Breast epithelium (tissue), 4 donors: Measurements from ENCODE around the gene MSH5. TPM values are rescaled to one million over a fixed set of nuclear protein-coding genes. Genes with fewer than 3 reads are reported as not detected.
A peak's percentile ranks its signal among the peaks of the same experiment; 100 is the strongest.
"Not testable (repeated sequence)": the region's sequence is repeated elsewhere in the genome, so short reads cannot be mapped to it uniquely, and the experiment has no call there.

Experiments used
- DNase-seq, 2 donors: peaks; one replicate each; pipeline ENCODE4 v3.0.0-alpha.2; 2019; ENCODE audit warnings: low spot score in 2 of 2
- H3K27ac ChIP-seq, 2 donors: fragments of 200-600 bp; sonication (generic) in 1 of 2; one replicate each; pipeline ENCODE4 v1.5.1; 2016 to 2019; ENCODE audit warnings: mild to moderate bottlenecking in 1 of 2
- H3K27me3 ChIP-seq, 2 donors: fragments of 200-600 bp; sonication (generic) in 1 of 2; one replicate each; pipeline versions ENCODE4 v1.5.1 to v1.6.0; 2017 to 2019; ENCODE audit warnings: control low read depth in 1 of 2, mild to moderate bottlenecking in 1 of 2
- H3K36me3 ChIP-seq: fragments of 200-600 bp; one replicate; pipeline ENCODE4 v1.5.1; 2019
- H3K4me1 ChIP-seq, 2 donors: fragments of 200-600 bp; sonication (generic); one replicate each; pipeline ENCODE4 v1.5.1; 2016 to 2019; ENCODE audit warnings: control low read depth in 1 of 2
- H3K4me3 ChIP-seq, 3 donors: fragments of 200-600 bp; sonication (generic); 1 replicate in 2 of 3; 2 replicates in 1 of 3; pipeline ENCODE4 v1.5.1; 2016 to 2019; ENCODE audit warnings: mild to moderate bottlenecking in 3 of 3, moderate library complexity in 2 of 3
- H3K9me3 ChIP-seq, 2 donors: fragments of 200-600 bp; sonication (generic) in 1 of 2; one replicate each; pipeline ENCODE4 v1.5.1; 2016 to 2019; ENCODE audit warnings: control low read depth in 1 of 2
- POLR2A ChIP-seq: fragments of 450-650 bp; IDR thresholded peaks from one replicate; pipeline ENCODE4 v1.6.1; 2016; ENCODE audit warnings: antibody characterized with exemption, mild to moderate bottlenecking, moderate library complexity
- POLR2AphosphoS5 ChIP-seq, 3 donors: sonication (generic); formaldehyde crosslinking; IDR thresholded peaks; one replicate each; pipeline ENCODE4 v1.6.1; 2017; ENCODE audit warnings: antibody characterized with exemption in 3 of 3
- intact Hi-C: fragments of 100-400 bp; cut with DNase I; formaldehyde crosslinking; loops from one replicate; pipeline ENCODE4 v1.15.1; 2023; ENCODE audit warnings: low total_unique reads
- total RNA-seq, 3 donors: library from RNA; depleted of rRNA; stranded (reverse); fragments of >200 nt; gene quantifications; one replicate each; pipeline ENCODE4 v1.1.0, GENCODE V29; 2016
- TF ChIP-seq, protein P1 (sequence below), 3 donors: fragments of 450-650 bp; IDR thresholded peaks; one replicate each; pipeline ENCODE4 v1.5.1; 2016 to 2017; ENCODE audit warnings: antibody characterized with exemption in 3 of 3, mild to moderate bottlenecking in 3 of 3, moderate library complexity in 3 of 3

MSH5 gene
- total RNA-seq, 3 donors from 2014 or later: 7.9 to 13.4 (median 8.0) TPM

DNA sequence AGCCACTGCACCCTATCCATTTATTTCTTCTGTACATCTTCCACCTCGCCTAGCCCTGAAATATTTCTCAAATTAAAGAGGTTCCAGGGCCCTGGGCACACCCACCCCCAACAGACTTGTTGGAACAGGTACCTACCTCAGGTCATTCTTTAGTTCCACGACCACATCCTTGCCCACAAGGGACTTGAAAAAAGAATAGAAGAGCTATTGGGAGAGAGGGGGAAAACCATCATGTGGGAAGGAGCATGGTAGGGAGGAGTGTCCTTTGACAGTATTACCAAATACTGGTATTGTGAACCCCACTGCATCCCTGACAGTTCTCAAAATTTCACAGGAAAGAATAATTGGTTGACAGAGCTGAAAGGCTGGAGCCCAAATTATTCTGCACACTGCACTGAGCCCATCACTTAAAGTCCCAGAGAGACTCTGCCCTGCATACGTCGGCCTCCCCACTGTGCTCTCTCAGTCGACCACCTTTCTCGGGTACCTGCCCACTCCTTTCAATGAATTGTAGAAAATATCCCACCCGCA, 66.2 kb downstream of the MSH5 start:
- Histone ChIP-seq H3K27me3 (no peaks in the 10 kb centered on the region), H3K9me3 (no peaks in the 10 kb centered on the region), H3K4me1 (peaks cover 0 to 10% of the 10 kb centered on the region in 2 donors), H3K4me3 (peak overlapping the region; percentile 60 to 92 (median 71)), H3K36me3 (no peaks in the 10 kb centered on the region), H3K27ac (peak overlapping the region; percentile 95 to 98)
- TF ChIP-seq POLR2AphosphoS5 (IDR thresholded peaks at IDR 0.05) (no peak), POLR2A (no peak)
- TF ChIP-seq, protein P1, sequence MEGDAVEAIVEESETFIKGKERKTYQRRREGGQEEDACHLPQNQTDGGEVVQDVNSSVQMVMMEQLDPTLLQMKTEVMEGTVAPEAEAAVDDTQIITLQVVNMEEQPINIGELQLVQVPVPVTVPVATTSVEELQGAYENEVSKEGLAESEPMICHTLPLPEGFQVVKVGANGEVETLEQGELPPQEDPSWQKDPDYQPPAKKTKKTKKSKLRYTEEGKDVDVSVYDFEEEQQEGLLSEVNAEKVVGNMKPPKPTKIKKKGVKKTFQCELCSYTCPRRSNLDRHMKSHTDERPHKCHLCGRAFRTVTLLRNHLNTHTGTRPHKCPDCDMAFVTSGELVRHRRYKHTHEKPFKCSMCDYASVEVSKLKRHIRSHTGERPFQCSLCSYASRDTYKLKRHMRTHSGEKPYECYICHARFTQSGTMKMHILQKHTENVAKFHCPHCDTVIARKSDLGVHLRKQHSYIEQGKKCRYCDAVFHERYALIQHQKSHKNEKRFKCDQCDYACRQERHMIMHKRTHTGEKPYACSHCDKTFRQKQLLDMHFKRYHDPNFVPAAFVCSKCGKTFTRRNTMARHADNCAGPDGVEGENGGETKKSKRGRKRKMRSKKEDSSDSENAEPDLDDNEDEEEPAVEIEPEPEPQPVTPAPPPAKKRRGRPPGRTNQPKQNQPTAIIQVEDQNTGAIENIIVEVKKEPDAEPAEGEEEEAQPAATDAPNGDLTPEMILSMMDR (IDR thresholded peaks at IDR 0.05): no peak
- no peak for DNase-seq
- intact Hi-C loops: no loop called here

DNA sequence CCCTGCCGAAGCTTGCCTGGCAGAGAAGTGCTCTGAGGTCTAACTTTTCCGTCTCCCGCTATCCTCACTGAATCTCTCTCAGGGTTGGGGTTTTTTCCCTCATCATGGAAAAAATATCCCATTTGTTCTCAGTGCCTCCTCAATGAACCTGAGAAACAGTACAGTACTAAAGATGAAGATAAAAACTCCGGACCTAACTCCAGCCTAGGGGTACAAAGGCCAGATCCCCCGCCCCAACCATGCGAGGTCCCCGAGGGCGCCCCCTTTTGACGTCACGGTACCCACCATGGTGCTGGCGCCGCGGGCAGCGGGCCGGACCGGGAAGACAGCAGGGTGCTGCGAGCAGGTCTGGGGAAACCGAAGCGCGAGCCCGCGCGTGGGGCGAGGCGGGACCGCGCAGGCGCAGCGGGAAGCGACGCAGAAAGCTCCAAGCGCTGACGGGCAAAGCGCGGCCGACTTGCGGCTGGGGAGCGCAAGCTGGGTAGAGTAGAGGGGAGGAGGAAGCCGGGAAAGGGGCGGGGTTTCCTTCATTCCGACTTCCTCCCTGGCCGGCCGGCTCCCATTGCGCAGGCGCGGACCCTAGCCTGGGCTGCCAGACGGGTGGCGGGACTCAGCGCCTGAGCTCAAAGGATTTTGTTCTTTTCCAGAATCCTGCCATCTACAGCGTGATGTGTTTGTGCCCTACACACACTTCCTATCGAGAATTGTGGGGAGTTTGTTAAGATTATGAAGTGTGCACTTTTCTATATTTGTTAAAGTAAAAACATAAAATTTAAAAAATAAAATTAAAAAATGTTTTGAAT, 66.9 kb downstream of the MSH5 start, which contains the start of gene LSM2:
Gene LSM2, minus strand, starts transcription at position 497 of the 803 bp plus-strand sequence. Its CDS starts 209 bp downstream, at position 288.
- intact Hi-C loops: no loop called here
- DNase-seq: peak; percentile 96 to 97
- peak within 1 kb of the TSS; percentile 60 to 92 (median 71) for H3K4me3 ChIP-seq
- H3K36me3 ChIP-seq: no peaks in the 10 kb centered on the region
- H3K27ac ChIP-seq: peak within 1 kb of the TSS; percentile 95 to 98
- TF ChIP-seq, protein P1 (IDR thresholded peaks at IDR 0.05): peak in 2 of 3 donors; percentile 7 to 23
- TF ChIP-seq POLR2AphosphoS5 (IDR thresholded peaks at IDR 0.05) (peak; percentile 88 to 90 (median 89)), POLR2A (peak; percentile 45)
- H3K4me1 ChIP-seq: peaks cover 0 to 10% of the 10 kb centered on the region in 2 donors
- no peaks in the 10 kb centered on the region for H3K9me3 ChIP-seq
- H3K27me3 ChIP-seq: no peaks in the 10 kb centered on the region

DNA sequence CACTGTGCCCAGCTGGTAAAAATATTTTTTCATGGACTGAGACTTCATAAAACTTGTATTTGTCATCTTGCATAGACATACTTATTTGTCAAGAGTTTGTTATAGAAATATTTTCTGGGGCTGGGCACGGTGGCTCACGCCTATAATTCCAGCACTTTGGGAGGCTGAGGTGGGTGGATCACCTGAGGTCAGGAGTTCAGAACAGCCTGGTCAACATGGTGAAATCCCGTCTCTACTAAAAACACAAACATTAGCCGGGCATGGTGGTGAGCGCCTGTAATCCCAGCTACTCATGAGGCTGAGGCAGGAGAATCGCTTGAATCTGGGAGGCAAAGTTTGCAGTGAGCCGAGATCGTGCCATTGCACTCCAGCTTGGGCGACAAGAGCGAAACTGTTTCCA, 68.8 kb downstream of the MSH5 start:
- H3K4me3 ChIP-seq, H3K9me3 ChIP-seq, H3K27ac ChIP-seq, H3K36me3 ChIP-seq, H3K27me3 ChIP-seq, intact Hi-C loops, DNase-seq, H3K4me1 ChIP-seq: not testable (repeated sequence)

DNA sequence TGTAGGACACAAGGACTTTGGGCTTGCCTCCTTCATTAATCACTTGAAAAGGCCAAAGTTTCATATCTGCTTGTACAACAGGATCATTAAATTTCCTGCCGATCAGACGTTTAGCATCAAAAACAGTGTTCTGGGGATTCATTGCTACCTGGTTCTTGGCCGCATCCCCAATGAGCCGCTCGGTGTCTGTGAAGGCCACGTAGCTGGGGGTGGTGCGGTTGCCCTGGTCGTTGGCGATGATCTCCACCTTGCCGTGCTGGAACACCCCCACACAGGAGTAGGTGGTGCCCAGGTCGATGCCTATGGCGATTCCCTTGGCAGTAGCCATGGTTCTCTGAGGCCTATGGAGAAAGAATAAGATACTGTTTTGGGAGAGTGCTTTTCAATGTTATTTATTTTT, 71.8 kb downstream of the MSH5 start:
- Histone ChIP-seq H3K4me3 (no peak overlapping the region), H3K4me1 (peaks cover 0 to 5% of the 10 kb centered on the region in 2 donors), H3K27me3 (no peaks in the 10 kb centered on the region), H3K36me3 (no peaks in the 10 kb centered on the region), H3K9me3 (no peaks in the 10 kb centered on the region), H3K27ac (no peak overlapping the region)
- no peak for TF ChIP-seq POLR2A
- TF ChIP-seq POLR2AphosphoS5 (IDR thresholded peaks at IDR 0.05): no peak
- TF ChIP-seq, protein P1 (IDR thresholded peaks at IDR 0.05): no peak
- intact Hi-C loops: no loop called here
- DNase-seq: no peak

Other genes starting within 250 kb of the MSH5 start
- 1 to 10 TPM; 2.9 to 4.6 (median 4.0) TPM for gene MICB, start 241.9 kb upstream of the MSH5 start, total RNA-seq
- gene MCCD1, start 211.0 kb upstream of the MSH5 start, total RNA-seq: not detected
- 100 to 1,000 TPM; 315 to 336 (median 334) TPM for gene DDX39B, start 198.0 kb upstream of the MSH5 start, total RNA-seq
- 1 to 10 TPM in 2 of 3 donors, under 1 TPM in 1; 0.44 to 1.8 (median 1.6) TPM for gene ATP6V1G2, start 193.4 kb upstream of the MSH5 start, total RNA-seq
- 10 to 100 TPM; 22.3 to 34.7 (median 26.5) TPM for gene NFKBIL1, start 192.4 kb upstream of the MSH5 start, total RNA-seq
- under 1 TPM in 1 of 3 donors, not detected in 2; 0.29 TPM for gene LTA, start 167.7 kb upstream of the MSH5 start, total RNA-seq
- under 1 TPM in 2 of 3 donors, not detected in 1; 0.33 to 0.73 TPM for gene TNF, start 164.4 kb upstream of the MSH5 start, total RNA-seq
- 1 to 10 TPM in 1 of 3 donors, under 1 TPM in 1, not detected in 1; 0.96 to 1.0 TPM for gene LTB, start 157.6 kb upstream of the MSH5 start, total RNA-seq
- 10 to 100 TPM in 1 of 3 donors, 1 to 10 TPM in 2; 8.8 to 10.7 (median 9.8) TPM for gene LST1, start 153.7 kb upstream of the MSH5 start, total RNA-seq
- not detected for gene NCR3, start 147.0 kb upstream of the MSH5 start, total RNA-seq
- gene AIF1, start 124.8 kb upstream of the MSH5 start, total RNA-seq: 10 to 100 TPM; 26.9 to 54.1 (median 28.2) TPM
- gene PRRC2A, start 119.3 kb upstream of the MSH5 start, total RNA-seq: 10 to 100 TPM; 42.7 to 57.2 (median 57.0) TPM
- gene BAG6, start 87.3 kb upstream of the MSH5 start, total RNA-seq: 100 to 1,000 TPM; 154 to 170 (median 157) TPM
- 1 to 10 TPM; 1.3 to 4.8 (median 4.6) TPM for gene APOM, start 84.1 kb upstream of the MSH5 start, total RNA-seq
- gene C6orf47, start 79.2 kb upstream of the MSH5 start, total RNA-seq: 10 to 100 TPM; 20.3 to 27.4 (median 24.8) TPM
- 10 to 100 TPM; 16.2 to 22.2 (median 20.0) TPM for gene GPANK1, start 75.0 kb upstream of the MSH5 start, total RNA-seq
- gene CSNK2B, start 73.9 kb upstream of the MSH5 start, total RNA-seq: 100 to 1,000 TPM; 135 to 180 (median 178) TPM
- 10 to 100 TPM in 1 of 3 donors, 1 to 10 TPM in 2; 6.2 to 12.7 (median 8.5) TPM for gene LY6G5B, start 70.0 kb upstream of the MSH5 start, total RNA-seq
- 1 to 10 TPM in 1 of 3 donors, under 1 TPM in 2; 0.33 to 1.9 (median 0.64) TPM for gene LY6G5C, start 58.9 kb upstream of the MSH5 start, total RNA-seq
- 10 to 100 TPM; 42.6 to 62.6 (median 50.5) TPM for gene ABHD16A, start 36.7 kb upstream of the MSH5 start, total RNA-seq
- not detected for gene LY6G6F, start 33.1 kb upstream of the MSH5 start, total RNA-seq
- not detected for gene LY6G6D, start 24.7 kb upstream of the MSH5 start, total RNA-seq
- gene LY6G6C, start 18.3 kb upstream of the MSH5 start, total RNA-seq: not detected
- gene MPIG6B, start 16.6 kb upstream of the MSH5 start, total RNA-seq: under 1 TPM in 1 of 3 donors, not detected in 2; 0.16 TPM
- gene DDAH2, start 10.7 kb upstream of the MSH5 start, total RNA-seq: 100 to 1,000 TPM in 2 of 3 donors, 10 to 100 TPM in 1; 100.0 to 212 (median 115) TPM
- gene CLIC1, start 3.5 kb upstream of the MSH5 start, total RNA-seq: 100 to 1,000 TPM; 266 to 325 (median 318) TPM
- 1 to 10 TPM in 2 of 3 donors, not detected in 1; 1.6 to 2.0 TPM for gene SAPCD1, start 22.7 kb downstream of the MSH5 start, total RNA-seq
- 1 to 10 TPM in 1 of 3 donors, under 1 TPM in 1, not detected in 1; under 0.01 to 1.6 TPM for gene VWA7, start 37.3 kb downstream of the MSH5 start, total RNA-seq
- 10 to 100 TPM; 19.2 to 35.4 (median 26.2) TPM for gene VARS1, start 55.7 kb downstream of the MSH5 start, total RNA-seq
- 10 to 100 TPM; 28.7 to 39.7 (median 32.6) TPM for gene LSM2, start 67.0 kb downstream of the MSH5 start, total RNA-seq
- 1 to 10 TPM; 1.3 to 1.9 (median 1.6) TPM for gene HSPA1L, start 75.3 kb downstream of the MSH5 start, total RNA-seq
- gene HSPA1A, start 75.5 kb downstream of the MSH5 start, total RNA-seq: 100 to 1,000 TPM; 136 to 459 (median 202) TPM
- gene HSPA1B, start 87.7 kb downstream of the MSH5 start, total RNA-seq: 100 to 1,000 TPM; 113 to 376 (median 232) TPM
- gene NEU1, start 122.8 kb downstream of the MSH5 start, total RNA-seq: 10 to 100 TPM; 44.6 to 57.3 (median 48.9) TPM
- gene SLC44A4, start 139.0 kb downstream of the MSH5 start, total RNA-seq: 10 to 100 TPM in 2 of 3 donors, under 1 TPM in 1; 0.32 to 35.4 (median 10.5) TPM
- gene EHMT2, start 157.7 kb downstream of the MSH5 start, total RNA-seq: 10 to 100 TPM; 34.6 to 37.5 (median 37.0) TPM
- gene ZBTB12, start 162.1 kb downstream of the MSH5 start, total RNA-seq: 1 to 10 TPM in 2 of 3 donors, under 1 TPM in 1; 0.64 to 3.3 (median 1.9) TPM
- gene C2, start 187.7 kb downstream of the MSH5 start, total RNA-seq: 10 to 100 TPM; 10.2 to 54.2 (median 15.4) TPM
- gene CFB, start 206.1 kb downstream of the MSH5 start, total RNA-seq: 100 to 1,000 TPM in 2 of 3 donors, 10 to 100 TPM in 1; 36.3 to 177 (median 130) TPM
- 10 to 100 TPM; 77.3 to 92.7 (median 90.1) TPM for gene NELFE, start 219.0 kb downstream of the MSH5 start, total RNA-seq
- gene SKIC2, start 219.2 kb downstream of the MSH5 start, total RNA-seq: 10 to 100 TPM; 30.7 to 46.5 (median 43.9) TPM
- gene DXO, start 232.1 kb downstream of the MSH5 start, total RNA-seq: 10 to 100 TPM; 12.0 to 28.4 (median 22.0) TPM
- gene C4A, start 242.1 kb downstream of the MSH5 start, total RNA-seq: 100 to 1,000 TPM in 2 of 3 donors, 1 to 10 TPM in 1; 7.2 to 275 (median 230) TPM